Uterus (tissue), 4 donors: ENCODE results near the gene C1orf21. TPM values are rescaled to one million over a fixed set of nuclear protein-coding genes. Genes with fewer than 3 reads are reported as not detected.

Source experiments
- DNase-seq, 2 donors: peaks; one replicate each; pipeline ENCODE4 v3.0.0-alpha.2; 2019 to 2020
- H3K27ac ChIP-seq, 2 donors: fragments of 200-600 bp; sonication (generic); 1 replicate in 1 of 2; 2 replicates in 1 of 2; pipeline ENCODE4 v1.5.1; 2016 to 2018
- H3K27me3 ChIP-seq, 2 donors: fragments of 200-600 bp; sonication (generic); one replicate each; pipeline ENCODE4 v1.5.1; 2018 to 2019; ENCODE audit warnings: control low read depth in 1 of 2
- H3K36me3 ChIP-seq, 2 donors: fragments of 200-600 bp; sonication (generic); one replicate each; pipeline ENCODE4 v1.5.1; 2019; ENCODE audit warnings: control low read depth in 1 of 2
- H3K4me1 ChIP-seq, 2 donors: fragments of 200-600 bp; sonication (generic); one replicate each; pipeline ENCODE4 v1.5.1; 2018 to 2019; ENCODE audit warnings: control low read depth in 1 of 2
- H3K4me3 ChIP-seq, 2 donors: fragments of 200-600 bp; sonication (generic); 1 replicate in 1 of 2; 2 replicates in 1 of 2; pipeline ENCODE4 v1.5.1; 2018 to 2019; ENCODE audit warnings: mild to moderate bottlenecking in 1 of 2
- H3K9me3 ChIP-seq, 2 donors: fragments of 200-600 bp; sonication (generic); one replicate each; pipeline ENCODE4 v1.5.1; 2019; ENCODE audit warnings: control low read depth in 1 of 2
- CTCF ChIP-seq, 4 experiments: fragments of 200-600 bp in 2 of 4; fragments of 450-650 bp in 2 of 4; sonication (generic) in 2 of 4; IDR thresholded peaks; one replicate each; pipeline ENCODE4 v1.5.1; 2016 to 2019; ENCODE audit warnings: antibody characterized with exemption in 4 of 4, mild to moderate bottlenecking in 2 of 4, moderate library complexity in 1 of 4
- POLR2A ChIP-seq, 2 donors: fragments of 450-650 bp; IDR thresholded peaks; one replicate each; pipeline ENCODE4 v1.6.1; 2016; ENCODE audit warnings: antibody characterized with exemption in 2 of 2, mild to moderate bottlenecking in 1 of 2, moderate library complexity in 1 of 2
- intact Hi-C: fragments of 100-400 bp; cut with DNase I; formaldehyde crosslinking; loops from one replicate; pipeline ENCODE4 v1.15.1; 2023; ENCODE audit warnings: low total_unique reads
- total RNA-seq, 4 donors: library from RNA; depleted of rRNA in 3 of 4; stranded (reverse); fragments of >200 nt in 3 of 4; gene quantifications; one replicate each; pipeline versions ENCODE4 v1.1.0 to v1.2.4, GENCODE V29; 2014 to 2023
- donor health status: DM: yes; HTN: yes; CAD: no.

C1orf21 gene
- total RNA-seq, 4 donors from 2014 or later, result 15.0 to 71.0 (median 44.5) TPM

- intact Hi-C loops, result no loop called here
- peaks cover 0 to 10% of the 10 kb centered on the region in 2 donors for H3K4me1 ChIP-seq
- H3K36me3 ChIP-seq, result no peaks in the 10 kb centered on the region
- H3K27me3 ChIP-seq, result no peaks in the 10 kb centered on the region
- H3K27ac ChIP-seq, result peak overlapping the region; percentile 73 to 82
- TF ChIP-seq CTCF (IDR thresholded peaks at IDR 0.05) (no peak), POLR2A (IDR thresholded peaks at IDR 0.05) (no peak)
- DNase-seq, result no peak
- H3K4me3 ChIP-seq, result no peak overlapping the region
- H3K9me3 ChIP-seq, result no peaks in the 10 kb centered on the region
Observed at GRCh38 chr1:184533915-184534314, 147.1 kb downstream of the C1orf21 start.

- H3K4me3 ChIP-seq, result no peak overlapping the region
- TF ChIP-seq POLR2A (IDR thresholded peaks at IDR 0.05), result no peak
- intact Hi-C loops, result no loop called here
- no peak for DNase-seq
- H3K27me3 ChIP-seq, result no peaks in the 10 kb centered on the region
- H3K4me1 ChIP-seq, result peaks cover 0 to 10% of the 10 kb centered on the region in 2 donors
- peak overlapping the region; percentile 73 to 82 for H3K27ac ChIP-seq
- no peaks in the 10 kb centered on the region for H3K9me3 ChIP-seq
- H3K36me3 ChIP-seq, result no peaks in the 10 kb centered on the region
Observed at GRCh38 chr1:184534690-184535089, 147.9 kb downstream of the C1orf21 start.

- H3K27ac ChIP-seq, result peak overlapping the region; percentile 73 to 82
- intact Hi-C loops, result no loop called here
- no peaks in the 10 kb centered on the region for H3K9me3 ChIP-seq
- TF ChIP-seq POLR2A (IDR thresholded peaks at IDR 0.05), result no peak
- TF ChIP-seq CTCF (IDR thresholded peaks at IDR 0.05), result no peak
- H3K4me1 ChIP-seq, result peaks cover 0 to 10% of the 10 kb centered on the region in 2 donors
- no peaks in the 10 kb centered on the region for H3K36me3 ChIP-seq
- no peaks in the 10 kb centered on the region for H3K27me3 ChIP-seq
- DNase-seq, result no peak
- H3K4me3 ChIP-seq, result no peak overlapping the region
Observed at GRCh38 chr1:184535191-184535970, 148.6 kb downstream of the C1orf21 start.

GRCh38 chr1:184536246-184536985, 149.6 kb downstream of the C1orf21 start:
- no peak for TF ChIP-seq POLR2A (IDR thresholded peaks at IDR 0.05)
- TF ChIP-seq CTCF (IDR thresholded peaks at IDR 0.05), result no peak
- H3K27me3 ChIP-seq, result no peaks in the 10 kb centered on the region
- no peak for DNase-seq
- peaks cover 0 to 10% of the 10 kb centered on the region in 2 donors for H3K4me1 ChIP-seq
- H3K9me3 ChIP-seq, result no peaks in the 10 kb centered on the region
- no peak overlapping the region for H3K4me3 ChIP-seq
- intact Hi-C loops, result no loop called here
- H3K27ac ChIP-seq, result peak overlapping the region; percentile 73 to 82
- H3K36me3 ChIP-seq, result no peaks in the 10 kb centered on the region

- Histone ChIP-seq H3K4me1 (peaks cover 0 to 2% of the 10 kb centered on the region in 2 donors), H3K36me3 (no peaks in the 10 kb centered on the region), H3K27me3 (no peaks in the 10 kb centered on the region), H3K9me3 (no peaks in the 10 kb centered on the region), H3K27ac (no peak overlapping the region), H3K4me3 (no peak overlapping the region)
- DNase-seq, result no peak
- TF ChIP-seq CTCF (IDR thresholded peaks at IDR 0.05) (no peak), POLR2A (IDR thresholded peaks at IDR 0.05) (no peak)
- intact Hi-C loops, result no loop called here
Observed at GRCh38 chr1:184539580-184539979, 152.8 kb downstream of the C1orf21 start.
